HG03520 (cell line): Measurements from ENCODE around the gene APBB2.

ENCODE experiments used
- ATAC-seq: cut with Tn5 transposase; IDR thresholded peaks from one replicate; pipeline ENCODE4 v1.9.1; 2021; ENCODE audit warnings: mild to moderate bottlenecking, moderate library complexity; ENCODE audit not compliant: unreplicated experiment

APBB2 gene

DNA sequence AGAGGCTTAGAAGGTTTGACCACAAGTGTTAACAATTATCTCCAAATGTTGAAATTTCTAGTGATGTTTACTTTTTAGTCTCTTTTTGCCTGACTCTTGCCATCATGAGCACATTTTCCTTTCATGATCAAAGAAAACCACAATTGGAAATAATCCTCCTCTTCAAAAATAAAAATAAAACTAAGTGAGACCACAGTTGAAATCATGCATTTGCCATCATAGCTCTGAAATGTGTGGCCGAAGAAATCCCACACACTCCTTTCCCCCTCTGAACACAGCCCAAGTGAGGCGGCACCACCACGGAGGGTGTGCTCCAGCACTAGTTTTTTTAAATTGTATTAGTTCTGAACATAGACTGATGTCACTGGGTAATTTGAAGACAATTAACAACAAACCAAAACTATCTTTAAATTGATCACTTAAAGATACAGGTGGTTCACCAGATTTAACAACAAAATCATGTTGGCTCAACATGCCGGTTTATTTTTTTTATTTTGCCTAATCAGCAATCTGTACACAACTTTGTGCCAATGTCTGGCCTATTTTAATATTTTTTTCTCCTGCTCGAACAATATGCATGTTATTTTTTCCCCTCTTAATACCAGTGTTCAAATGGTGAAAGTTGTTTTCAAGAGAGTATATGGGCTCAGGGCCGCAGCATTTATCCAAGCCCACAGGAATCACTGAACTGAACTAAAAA, 17.6 kb downstream of the APBB2 start:
- no peak for ATAC-seq

DNA sequence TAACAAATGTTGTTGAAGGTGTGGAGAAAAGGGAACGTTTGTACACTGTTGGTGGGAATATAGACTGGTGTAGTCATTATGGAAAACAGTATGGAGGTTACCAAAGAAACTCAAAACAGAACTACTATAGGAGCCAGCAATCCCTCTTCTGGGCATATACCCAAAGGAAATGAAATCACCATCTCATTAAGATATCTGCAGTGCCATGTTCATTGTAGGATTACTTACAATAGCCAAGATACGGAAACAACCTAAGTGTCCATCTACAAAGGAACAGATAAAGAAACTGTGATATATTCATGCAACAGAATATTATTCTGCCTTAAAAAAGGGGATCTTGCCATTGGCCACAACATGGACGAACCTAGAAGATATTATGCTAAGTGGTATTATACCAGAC, 22.2 kb downstream of the APBB2 start:
- ATAC-seq = no peak

DNA sequence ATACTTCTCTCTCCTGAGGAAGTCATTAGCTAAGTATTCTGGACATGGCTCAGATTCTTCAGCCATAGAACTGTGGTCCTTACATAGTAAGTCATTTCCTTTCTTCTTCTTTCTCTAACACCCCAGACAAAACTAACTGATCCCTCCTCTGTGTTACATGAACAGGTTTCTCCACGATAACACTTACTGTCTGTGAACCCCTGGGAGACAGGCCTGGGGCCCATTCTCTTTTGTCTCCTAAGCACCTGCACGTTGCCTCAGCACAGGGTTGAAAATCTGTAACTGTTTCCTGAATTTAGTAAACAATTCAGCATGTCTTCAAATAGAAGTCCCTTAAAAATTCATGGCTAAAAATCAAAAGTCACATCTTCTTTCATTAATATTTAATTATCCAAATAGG, 24.7 kb downstream of the APBB2 start:
- ATAC-seq = peak; percentile 19

GRCh38 chr4:41189076-41189475, 25.3 kb downstream of the APBB2 start:
- ATAC-seq = peak; percentile 69

GRCh38 chr4:41185614-41186592, 28.4 kb downstream of the APBB2 start:
- ATAC-seq = no peak

- no peak for ATAC-seq
Observed at GRCh38 chr4:41184009-41184408, 30.3 kb downstream of the APBB2 start.

GRCh38 chr4:41183021-41183553, 31.3 kb downstream of the APBB2 start:
- ATAC-seq = no peak

- no peak for ATAC-seq
Observed at GRCh38 chr4:41181037-41181436, 33.3 kb downstream of the APBB2 start.

- no peak for ATAC-seq
Observed at GRCh38 chr4:41179498-41180195, 34.7 kb downstream of the APBB2 start.

DNA sequence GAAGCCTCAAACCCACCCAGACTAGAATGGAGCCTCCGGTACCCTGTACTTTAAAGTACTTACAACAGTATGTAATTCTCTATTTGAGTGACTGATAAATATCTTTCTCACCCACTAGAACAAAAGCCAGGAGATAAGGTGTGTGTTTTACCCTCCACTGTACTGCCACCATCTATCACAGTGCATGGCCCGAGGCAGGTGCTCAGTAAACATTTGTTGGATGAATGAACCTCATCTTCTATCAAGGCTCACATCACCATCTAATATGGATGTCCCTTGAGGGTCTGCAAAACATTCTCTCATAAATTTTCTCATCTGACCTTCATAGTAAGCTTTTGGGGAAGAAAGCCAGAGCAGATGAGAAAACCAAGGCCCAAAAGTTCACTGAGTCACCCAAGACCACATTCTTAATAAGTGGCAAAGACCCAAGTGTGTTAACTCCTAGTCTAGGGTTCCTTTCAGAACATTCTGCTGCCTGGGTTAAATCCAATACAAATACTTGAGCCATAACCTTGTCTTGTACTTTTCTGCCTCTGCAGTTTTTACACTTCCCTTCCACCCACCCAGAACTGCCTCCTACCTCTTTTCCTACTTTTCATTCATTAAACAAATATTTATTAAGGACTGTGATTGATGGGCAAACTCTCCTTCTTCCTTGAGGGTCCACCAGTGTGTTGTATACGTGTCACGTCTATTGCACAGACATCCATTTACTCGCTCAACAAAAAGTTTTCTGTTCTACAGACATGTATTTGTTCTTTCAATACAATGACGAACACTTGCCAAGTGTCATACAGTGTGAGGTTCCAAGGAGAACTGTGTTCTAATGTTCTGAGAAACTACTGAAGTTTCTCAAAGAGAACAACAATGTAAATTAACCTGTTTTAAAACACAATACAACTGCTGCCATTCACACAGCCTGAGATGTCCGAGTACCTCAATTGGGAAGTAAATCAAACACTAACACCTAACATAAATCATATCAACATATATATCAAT, 35.7 kb downstream of the APBB2 start:
- no peak for ATAC-seq

DNA sequence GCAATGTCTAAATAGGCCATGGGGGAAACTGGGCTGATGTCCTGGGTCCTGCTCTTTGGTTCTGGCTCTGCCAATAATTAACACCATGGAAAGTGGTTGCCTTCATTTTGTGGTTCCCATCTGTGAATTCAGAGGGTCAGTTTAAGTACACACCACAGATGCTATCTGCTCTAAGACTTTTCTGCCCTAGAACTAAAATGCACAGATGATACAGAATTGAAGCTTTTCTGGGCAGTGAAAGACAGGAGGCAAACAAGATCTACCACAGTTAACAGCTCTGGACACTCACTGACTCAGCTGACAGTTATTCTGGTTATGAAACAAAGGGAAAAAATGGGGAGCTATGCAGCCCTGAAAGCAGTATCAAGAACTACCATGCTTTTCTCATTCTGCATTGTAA, 37.3 kb downstream of the APBB2 start:
- ATAC-seq = no peak

DNA sequence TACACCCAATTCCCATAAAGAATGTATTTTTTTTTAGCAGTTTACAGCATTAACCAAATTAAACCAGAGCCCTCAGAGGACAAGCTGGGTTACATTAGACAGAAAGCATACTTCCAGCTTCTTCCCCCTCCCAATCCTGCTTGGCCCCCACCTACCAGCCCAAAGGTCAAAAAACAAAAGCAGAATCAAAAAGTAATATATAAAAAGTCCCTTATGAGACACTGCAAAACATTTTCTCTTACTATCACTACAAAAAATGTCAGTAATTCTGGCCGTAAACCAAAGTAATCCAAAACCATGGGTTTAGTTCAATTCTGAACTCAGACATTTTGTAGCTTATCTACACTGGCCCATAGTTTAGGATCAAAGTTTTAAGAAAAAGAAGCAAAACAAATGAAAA, 38.0 kb downstream of the APBB2 start:
- no peak for ATAC-seq

DNA sequence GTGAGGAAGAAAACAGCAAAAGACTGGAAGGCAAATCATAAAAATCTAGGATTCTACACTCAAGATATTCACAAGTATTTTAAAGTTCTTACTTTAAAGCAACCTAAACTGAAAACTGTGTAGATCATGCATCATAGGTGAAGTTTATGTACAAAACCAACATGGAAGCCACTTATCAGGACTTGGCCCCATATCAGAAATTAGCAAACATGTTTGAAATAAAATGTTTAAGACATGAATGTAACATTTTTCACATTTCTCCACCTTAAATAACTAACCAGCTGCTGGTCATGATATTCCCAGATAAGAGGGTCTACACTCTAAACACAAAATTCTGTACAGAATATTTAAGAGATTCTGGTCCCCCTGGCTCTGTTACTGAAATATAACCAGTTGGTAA, 38.5 kb downstream of the APBB2 start:
- no peak for ATAC-seq

GRCh38 chr4:41174444-41174843, 39.9 kb downstream of the APBB2 start:
- no peak for ATAC-seq

DNA sequence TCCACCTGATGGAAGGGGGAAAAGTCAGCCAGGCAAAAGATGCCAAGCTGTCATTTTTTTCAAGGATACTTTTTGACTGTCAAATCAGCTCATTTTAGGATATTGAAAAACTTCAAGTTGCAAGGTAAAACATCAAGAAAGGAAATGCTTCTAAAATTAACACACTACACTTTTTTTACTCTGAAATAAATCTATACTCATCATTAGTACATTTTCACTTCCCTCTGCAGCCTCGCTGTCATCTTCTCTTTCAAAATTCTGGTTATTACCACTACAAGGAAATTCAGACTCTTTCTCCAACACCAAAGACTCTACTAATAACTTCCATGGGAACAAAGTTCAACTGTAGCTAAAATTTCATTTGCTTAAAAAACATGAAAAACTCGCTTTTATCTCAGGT, 41.6 kb downstream of the APBB2 start:
- ATAC-seq = no peak

DNA sequence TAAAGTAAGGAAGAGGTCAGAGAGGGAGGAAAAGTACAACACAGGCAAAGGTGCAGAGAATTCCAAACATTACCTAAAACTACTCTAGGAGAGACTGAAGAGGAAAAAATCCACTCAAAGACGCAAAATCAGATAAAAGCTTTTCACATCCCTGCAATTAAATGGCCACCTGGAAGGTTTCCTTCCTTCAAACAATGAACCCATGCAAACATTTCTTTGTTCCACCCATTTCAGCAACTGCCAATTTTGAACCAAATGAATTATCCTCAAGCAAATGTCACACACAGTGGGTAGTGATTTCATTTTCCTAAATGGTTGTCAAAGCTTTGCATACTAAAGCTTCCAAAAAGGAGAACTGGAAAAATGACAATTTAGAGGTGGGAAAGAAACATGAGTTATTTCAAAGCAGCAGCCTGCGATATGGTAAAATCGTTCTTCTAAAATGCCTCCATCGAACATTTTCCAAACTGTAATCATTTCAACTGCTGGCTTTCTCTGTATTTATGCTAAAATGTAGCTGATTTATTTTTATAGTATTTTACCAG, 45.0 kb downstream of the APBB2 start:
- no peak for ATAC-seq

GRCh38 chr4:41167191-41167590, 47.2 kb downstream of the APBB2 start:
- no peak for ATAC-seq

GRCh38 chr4:41164405-41164804, 49.9 kb downstream of the APBB2 start:
- no peak for ATAC-seq

GRCh38 chr4:41161355-41161754, 53.0 kb downstream of the APBB2 start:
- ATAC-seq = no peak

DNA sequence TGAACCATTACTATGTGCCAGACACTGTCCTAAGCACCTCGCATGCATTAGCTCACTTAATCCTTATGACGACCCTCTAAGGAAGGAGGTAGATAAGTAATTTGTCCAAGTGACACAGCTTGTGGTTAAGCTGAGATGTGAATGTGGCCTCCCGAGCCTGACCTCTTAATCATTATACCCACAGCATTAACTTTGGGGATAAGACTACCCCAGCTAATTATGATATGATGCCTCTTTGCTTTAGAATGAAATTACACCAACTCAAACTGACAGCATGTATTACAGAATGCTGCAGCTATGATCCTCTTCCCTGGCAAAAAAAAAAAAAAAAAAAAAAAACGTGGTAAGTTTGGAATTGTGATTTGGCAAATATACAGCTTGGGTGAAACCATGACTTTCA, 53.5 kb downstream of the APBB2 start:
- no peak for ATAC-seq
